Measurements from ENCODE around the gene ELOF1. TPM values are rescaled to one million over a fixed set of nuclear protein-coding genes. Genes with fewer than 3 reads are reported as not detected.
"Not testable (repeated sequence)": the region's sequence is repeated elsewhere in the genome, so short reads cannot be mapped to it uniquely, and the experiment has no call there.

Gene ELOF1
- total and polyA plus RNA-seq, 2 of the 4 experiments (the other 2 are of a cell fraction), result 62.4 to 96.8 TPM

GRCh38 chr19:11565649-11565980, 6.6 kb upstream of the ELOF1 start:
- H2BK20ac ChIP-seq (ENCODE audit: low read depth, low read length); H3K36me3 ChIP-seq (ENCODE audit: control insufficient read depth, insufficient read depth, low read length); H3K27ac ChIP-seq (ENCODE audit: insufficient read depth, low read length); H4K8ac ChIP-seq (ENCODE audit: low read depth in 2 of 2, low read length in 2 of 2); H3K18ac ChIP-seq (ENCODE audit: low read depth, low read length); H2BK120ac ChIP-seq (ENCODE audit: low read depth, low read length); H3K9me3 ChIP-seq (ENCODE audit: control insufficient read depth, insufficient read depth, low read length); H2AK5ac ChIP-seq (ENCODE audit: low read depth, low read length); H3K14ac ChIP-seq (replicated peaks; ENCODE audit: low read depth, low read length); H2AK9ac ChIP-seq (replicated peaks; ENCODE audit: low read depth, low read length, poor library complexity); intact Hi-C loops (cut with micrococcal nuclease); H4K91ac ChIP-seq (ENCODE audit: insufficient read depth, low read depth, low read length); H3K9me1 ChIP-seq (ENCODE audit: insufficient read depth, low read length); H3K4me3 ChIP-seq (ENCODE audit: insufficient read depth, low read depth, low read length); dilution Hi-C loops (cut with HindIII; ENCODE audit: low sequenced_read_pairs, unreplicated experiment); ATAC-seq (ENCODE audit: low read depth); H3K79me1 ChIP-seq (ENCODE audit: low read depth in 1 of 2, low read length in 2 of 2); H2BK5ac ChIP-seq (ENCODE audit: low read depth, low read length, poor library complexity, severe bottlenecking); H3K4me1 ChIP-seq (ENCODE audit: control insufficient read depth, insufficient read depth, low read length); H2AFZ ChIP-seq (replicated peaks; ENCODE audit: low read length, poor library complexity); H3K23ac ChIP-seq (ENCODE audit: low read depth, low read length); H3K4me2 ChIP-seq (ENCODE audit: low read depth, low read length); POLR2A ChIA-PET (ENCODE audit: unreplicated experiment); H3K27me3 ChIP-seq (ENCODE audit: control insufficient read depth, insufficient read depth, low read length); H4K20me1 ChIP-seq (ENCODE audit: insufficient read depth, low read length); in situ Hi-C loops (cut with MboI; ENCODE audit: low sequenced_read_pairs); BruUV-seq (replicated peaks); H3K9ac ChIP-seq (ENCODE audit: low read depth, low read length); H4K5ac ChIP-seq (ENCODE audit: low read depth, low read length); H3K4ac ChIP-seq (ENCODE audit: low read depth, low read length); DNase-seq; H3K56ac ChIP-seq (ENCODE audit: extremely low read depth, insufficient read depth, low read length); H2BK15ac ChIP-seq (ENCODE audit: low read depth, low read length): not testable (repeated sequence)
- no CpG with 5 or more reads among the region's 5 CpGs for WGBS, 2 experiments (ENCODE audit: extremely low coverage in 2 of 2, insufficient read length in 1 of 2)
- CTCF ChIA-PET, result interaction anchor here (0.6 kb wide), 1 partner anchor 32 kb away, joined by 7 read pairs; no protein-coding TSS in a partner anchor

- H2BK15ac ChIP-seq (ENCODE audit: low read depth, low read length), result not testable (repeated sequence)
These were observed 5.2 kb upstream of the ELOF1 start for GRCh38 chr19:11564082-11564807.

More at GRCh38 chr19:11564082-11564807, 5.2 kb upstream of the ELOF1 start:
- H3K4ac ChIP-seq (ENCODE audit: low read depth, low read length); DNase-seq; H2BK5ac ChIP-seq (ENCODE audit: low read depth, low read length, poor library complexity, severe bottlenecking); H2BK20ac ChIP-seq (ENCODE audit: low read depth, low read length); H3K56ac ChIP-seq (ENCODE audit: extremely low read depth, insufficient read depth, low read length); H3K27me3 ChIP-seq (ENCODE audit: control insufficient read depth, insufficient read depth, low read length); H3K14ac ChIP-seq (replicated peaks; ENCODE audit: low read depth, low read length); H2AK5ac ChIP-seq (ENCODE audit: low read depth, low read length); H3K9me1 ChIP-seq (ENCODE audit: insufficient read depth, low read length); H3K4me3 ChIP-seq (ENCODE audit: insufficient read depth, low read depth, low read length); in situ Hi-C loops (cut with MboI; ENCODE audit: low sequenced_read_pairs); dilution Hi-C loops (cut with HindIII; ENCODE audit: low sequenced_read_pairs, unreplicated experiment); H3K27ac ChIP-seq (ENCODE audit: insufficient read depth, low read length); H4K20me1 ChIP-seq (ENCODE audit: insufficient read depth, low read length); ATAC-seq (ENCODE audit: low read depth); H2AFZ ChIP-seq (replicated peaks; ENCODE audit: low read length, poor library complexity); H4K8ac ChIP-seq (ENCODE audit: low read depth in 2 of 2, low read length in 2 of 2); H3K9me3 ChIP-seq (ENCODE audit: control insufficient read depth, insufficient read depth, low read length); H2BK120ac ChIP-seq (ENCODE audit: low read depth, low read length); H3K9ac ChIP-seq (ENCODE audit: low read depth, low read length); H2AK9ac ChIP-seq (replicated peaks; ENCODE audit: low read depth, low read length, poor library complexity); H3K4me1 ChIP-seq (ENCODE audit: control insufficient read depth, insufficient read depth, low read length); H4K5ac ChIP-seq (ENCODE audit: low read depth, low read length); BruUV-seq (replicated peaks); H3K23ac ChIP-seq (ENCODE audit: low read depth, low read length); H4K91ac ChIP-seq (ENCODE audit: insufficient read depth, low read depth, low read length); H3K4me2 ChIP-seq (ENCODE audit: low read depth, low read length); H3K18ac ChIP-seq (ENCODE audit: low read depth, low read length); CTCF ChIA-PET; H3K36me3 ChIP-seq (ENCODE audit: control insufficient read depth, insufficient read depth, low read length); intact Hi-C loops (cut with micrococcal nuclease): not testable (repeated sequence)
- peaks cover 0 to 12% of the 10 kb centered on the region in 2 experiments; a peak in 2 of 4 replicates for H3K79me1 ChIP-seq (ENCODE audit: low read depth in 1 of 2, low read length in 2 of 2)
- no CpG with 5 or more reads among the region's 6 CpGs for WGBS, 2 experiments (ENCODE audit: extremely low coverage in 2 of 2, insufficient read length in 1 of 2)
- POLR2A ChIA-PET (ENCODE audit: unreplicated experiment), result interaction anchor here (0.5 kb wide), 1 partner anchor 12 kb away, joined by 4 read pairs; no protein-coding TSS in a partner anchor
